Stimulated activated CD8-positive, alpha-beta memory T cell treated with anti-CD3 and anti-CD28 coated beads, Interleukin-12 subunit alpha, Interleukin-12 subunit beta, amount 100 ng/mL, for 1 hour (primary cell): Measurements from ENCODE around the gene PCCA.

ENCODE experiments used
- DNase-seq: peaks from one replicate; pipeline ENCODE4 v3.0.0-alpha.2; 2020; ENCODE audit warnings: low read depth

PCCA gene

GRCh38 chr13:100470866-100471505 is 382.1 kb downstream of the PCCA start:
- DNase-seq, result no peak

GRCh38 chr13:100473087-100473486 is 384.2 kb downstream of the PCCA start:
- DNase-seq, result no peak

DNA sequence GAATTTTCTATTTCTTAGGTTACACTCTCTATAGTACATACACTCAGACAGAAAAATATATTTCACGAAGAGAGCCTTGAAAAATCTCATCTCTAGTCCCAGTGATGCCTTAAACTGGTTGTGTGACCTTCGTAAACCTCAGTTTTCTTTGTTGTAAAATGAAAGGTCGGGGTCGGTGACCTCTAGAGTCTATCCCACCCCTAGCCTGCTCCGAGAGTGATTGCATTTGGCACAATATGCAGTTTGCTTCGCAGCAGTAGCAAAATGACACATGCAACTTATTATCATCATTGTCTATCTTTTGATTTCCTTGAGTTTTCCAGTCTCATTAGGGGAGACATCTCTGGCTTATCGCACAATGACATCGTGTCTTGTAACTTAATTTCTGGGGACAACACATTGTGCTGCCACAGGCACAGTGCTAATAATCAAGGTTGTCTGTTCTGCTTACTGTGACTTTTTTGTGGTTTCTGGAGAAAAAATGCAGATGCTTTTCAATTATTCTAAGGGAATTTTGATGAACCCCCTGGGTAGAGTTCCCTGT is 384.7 kb downstream of the PCCA start:
- no peak for DNase-seq

DNA sequence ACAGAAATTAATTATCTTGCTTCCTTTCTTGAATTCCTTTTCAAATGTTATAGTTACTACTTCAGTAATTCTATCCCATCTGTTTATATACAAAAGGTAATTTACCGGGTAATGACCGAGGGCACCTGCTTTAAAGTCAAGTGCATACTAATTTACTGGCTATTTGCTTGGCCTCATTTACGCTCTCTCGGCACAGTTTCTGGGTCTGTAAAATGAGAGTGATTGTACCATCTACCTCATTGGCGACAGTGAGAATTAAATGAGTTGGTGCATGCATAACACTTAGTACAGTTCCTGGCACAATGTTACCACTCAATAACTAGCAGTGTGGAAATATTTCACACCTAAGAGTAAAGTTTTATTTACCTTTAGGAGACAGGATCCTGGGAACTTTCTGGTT is 388.1 kb downstream of the PCCA start:
- DNase-seq, result no peak

DNA sequence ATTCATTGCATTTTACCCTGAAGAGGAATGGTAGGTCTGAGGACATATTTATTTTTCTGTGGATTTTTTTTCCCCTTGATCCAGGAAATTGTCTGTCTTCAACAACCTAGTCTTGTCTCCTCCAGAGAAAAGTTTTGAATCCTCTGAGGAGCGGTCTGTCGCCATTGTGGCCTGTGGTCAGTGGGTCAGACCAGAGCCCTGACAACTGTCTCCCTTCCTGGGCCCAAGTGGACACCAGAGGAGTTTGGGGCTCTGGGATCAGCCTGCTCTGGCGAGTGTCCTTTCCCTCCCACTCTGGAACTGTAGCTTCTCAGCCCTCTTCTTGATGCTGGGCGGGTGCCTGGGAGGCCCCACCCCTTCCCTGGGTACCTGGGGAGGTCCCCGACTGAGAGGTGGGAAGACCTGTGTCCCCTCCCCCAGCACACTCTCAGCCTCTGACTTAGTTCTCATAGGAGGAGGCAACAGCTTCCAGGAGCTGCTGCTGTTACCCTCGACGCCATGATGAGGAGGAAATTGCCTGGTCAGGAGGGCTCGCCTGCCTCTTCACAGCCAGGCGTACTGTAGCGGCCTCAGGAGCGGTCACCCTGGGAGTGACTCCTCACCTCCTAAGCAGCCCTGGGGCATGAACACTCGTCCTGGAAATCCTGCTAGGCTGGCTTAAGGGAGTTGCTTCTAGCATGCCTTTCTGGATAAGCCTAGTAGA is 389.4 kb downstream of the PCCA start:
- no peak for DNase-seq

DNA sequence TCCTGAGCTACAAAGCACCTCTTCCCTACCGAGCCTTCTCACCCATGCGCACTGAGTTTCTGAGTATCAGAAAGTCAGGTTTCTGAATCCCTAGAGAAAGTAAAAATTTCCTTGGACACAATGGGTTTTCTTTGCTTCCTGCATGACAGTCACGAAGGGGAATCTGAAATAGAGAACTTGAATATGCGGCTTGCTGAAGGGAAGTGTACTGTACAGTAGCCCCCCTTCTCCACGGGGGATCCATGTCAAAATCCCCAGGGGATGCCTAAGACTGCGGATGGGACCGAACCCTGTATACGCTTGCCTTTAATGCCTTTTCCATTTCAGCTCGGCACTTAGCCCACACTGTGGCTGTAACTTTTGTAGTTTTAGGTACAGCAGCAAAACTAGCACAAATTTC is 391.8 kb downstream of the PCCA start:
- DNase-seq, result no peak

DNA sequence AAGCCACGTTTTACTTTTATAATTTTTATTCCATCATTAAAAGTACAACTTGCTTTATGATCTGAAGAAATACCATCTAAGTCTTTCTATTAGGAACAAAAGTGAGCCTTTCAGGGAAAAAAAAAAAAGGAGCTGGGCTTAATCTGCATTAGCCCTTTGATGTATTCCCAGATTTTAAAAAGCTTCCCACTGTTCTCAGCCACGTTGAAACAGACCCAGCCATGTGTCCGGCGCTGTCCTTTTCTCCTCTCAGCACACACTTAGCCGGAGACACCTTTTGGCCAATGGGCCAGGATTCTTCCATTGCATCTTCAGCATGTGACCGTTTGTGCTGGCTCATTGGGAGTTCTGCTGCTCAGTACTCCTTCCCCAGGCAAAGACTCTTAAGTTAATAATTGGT is 394.2 kb downstream of the PCCA start:
- DNase-seq, result no peak

- DNase-seq, result no peak
Measured at GRCh38 chr13:100483841-100484381, 395.0 kb downstream of the PCCA start.

- no peak for DNase-seq
Measured at GRCh38 chr13:100484702-100485101, 395.8 kb downstream of the PCCA start.

GRCh38 chr13:100485265-100485664 is 396.4 kb downstream of the PCCA start:
- no peak for DNase-seq

- no peak for DNase-seq
Measured at GRCh38 chr13:100490692-100491091, 401.8 kb downstream of the PCCA start.

DNA sequence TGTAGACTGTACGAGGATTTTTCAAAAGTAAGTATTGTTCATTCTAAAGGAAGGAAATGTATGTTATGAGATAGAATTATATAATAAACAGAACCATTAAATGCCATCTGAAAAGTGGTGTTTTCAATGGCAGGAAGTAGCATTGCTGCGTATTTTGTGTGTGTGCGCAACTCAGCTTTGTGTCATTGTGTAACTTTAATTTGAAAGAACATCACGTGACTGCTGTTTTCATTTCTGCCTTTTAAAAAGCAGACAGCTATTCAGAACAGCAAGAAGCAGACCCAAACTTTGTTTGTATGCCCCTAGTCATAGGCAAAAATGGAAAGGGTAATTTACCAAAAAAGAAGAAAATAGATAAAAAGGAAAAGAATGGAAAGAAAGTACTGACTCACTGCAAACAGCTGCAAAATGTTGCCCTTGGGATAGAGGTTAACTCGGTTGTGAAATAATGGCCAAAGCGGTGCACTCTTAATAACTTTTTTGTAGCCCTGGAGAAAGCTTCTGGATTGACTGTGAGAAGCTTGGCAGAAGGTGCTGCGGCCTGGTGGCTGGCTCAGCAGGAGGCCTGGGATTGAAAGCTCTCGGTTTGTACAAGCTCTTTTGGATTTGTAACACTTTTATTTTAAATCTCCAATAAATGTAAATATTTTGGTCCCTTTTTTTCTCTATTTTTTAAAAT is 402.4 kb downstream of the PCCA start:
- DNase-seq, result no peak

DNA sequence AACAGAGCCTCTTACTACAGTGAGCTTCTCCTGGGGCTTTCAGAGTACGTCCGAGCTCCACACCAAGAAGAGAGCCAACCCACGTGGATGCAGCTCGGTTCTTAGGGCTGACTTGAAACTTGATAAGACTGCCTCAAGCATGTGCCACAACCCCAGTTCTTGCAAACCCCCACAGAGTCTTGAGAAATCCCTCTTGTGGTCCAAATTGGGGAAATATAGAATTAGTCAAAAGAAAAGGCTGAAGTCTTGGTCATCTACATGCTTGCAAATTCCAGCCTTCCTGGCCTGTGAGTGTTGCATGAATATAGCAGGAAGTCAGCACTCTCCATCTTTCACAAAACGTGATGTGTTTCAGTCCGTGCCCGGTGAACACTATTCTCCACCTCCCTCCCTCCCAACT is 404.5 kb downstream of the PCCA start:
- no peak for DNase-seq

DNA sequence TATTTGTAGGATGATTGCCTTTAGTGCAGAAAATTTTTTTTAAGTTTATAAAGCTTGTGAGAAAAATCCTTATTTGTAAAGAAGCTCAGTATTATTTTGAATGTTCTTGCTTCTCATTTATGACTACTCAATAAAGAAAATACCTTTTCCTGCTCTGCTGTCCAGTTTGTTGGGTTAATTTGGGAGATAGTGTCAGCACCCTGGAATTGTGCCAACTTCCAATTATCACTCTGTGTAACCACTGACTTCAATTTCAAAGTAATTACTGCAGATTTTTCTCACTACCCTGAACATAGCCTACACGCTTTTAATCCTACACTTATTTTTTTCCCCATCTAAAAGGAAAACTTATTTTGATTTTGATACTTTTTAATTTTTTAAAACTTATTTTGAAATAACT is 406.6 kb downstream of the PCCA start:
- DNase-seq, result no peak

- DNase-seq, result no peak
Measured at GRCh38 chr13:100497389-100497788, 408.5 kb downstream of the PCCA start.

- DNase-seq, result no peak
Measured at GRCh38 chr13:100502446-100502845, 413.6 kb downstream of the PCCA start.

- DNase-seq, result no peak
Measured at GRCh38 chr13:100503622-100504021, 414.7 kb downstream of the PCCA start.

GRCh38 chr13:100506154-100506553 is 417.3 kb downstream of the PCCA start:
- DNase-seq, result no peak

- no peak for DNase-seq
Measured at GRCh38 chr13:100506600-100507422, 417.9 kb downstream of the PCCA start.

DNA sequence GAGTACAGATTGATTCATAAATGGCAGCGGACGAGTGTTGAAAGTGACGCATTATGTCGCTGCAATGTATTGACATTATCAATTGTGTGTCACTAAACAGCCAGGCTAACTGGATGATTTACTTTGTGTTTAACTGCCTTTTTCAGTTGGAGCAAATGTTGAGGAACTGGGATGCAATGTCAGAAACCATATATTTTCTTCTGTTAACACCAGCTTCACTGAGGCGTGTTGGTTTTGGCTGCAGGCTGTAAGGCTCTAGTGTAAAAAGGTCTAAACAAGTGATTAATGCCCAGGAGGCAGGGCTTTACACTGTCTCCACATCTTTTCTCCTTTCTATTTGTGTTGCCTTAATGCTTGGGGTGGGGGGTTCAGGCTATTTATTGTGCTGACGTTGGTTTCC is 419.6 kb downstream of the PCCA start:
- no peak for DNase-seq

GRCh38 chr13:100508996-100509395 is 420.1 kb downstream of the PCCA start:
- no peak for DNase-seq
